ENCODE measurements around the gene DDX42. TPM values are rescaled to one million over a fixed set of nuclear protein-coding genes. Genes with fewer than 3 reads are reported as not detected.

Gene DDX42
- total and polyA plus RNA-seq, 2 of the 13 experiments (the other 11 are each of a cell fraction or from before 2014, with no cell fraction given) = 87.2 to 92.9 TPM

GRCh38 chr17:63830278-63830677 lies 56.3 kb downstream of the DDX42 start:
- BruUV-seq (replicated peaks) = no TSS peak
- Histone ChIP-seq H3K4me2 (ENCODE audit: low read depth, low read length) (no peak overlapping the region), H3K79me2 (ENCODE audit: insufficient read depth, low read length) (peaks cover 40% of the 10 kb centered on the region), H3K36me3 (replicated peaks in 1 of 2; ENCODE audit: control insufficient read depth in 1 of 2, insufficient read depth in 2 of 2, low read length in 2 of 2) (peaks cover 50 to 70% of the 10 kb centered on the region in 2 experiments), H4K20me1 (ENCODE audit: insufficient read depth, low read length) (0 out of 2 replicates have a peak, but pooled peaks cover 2% of the 10 kb centered on the region), H3K9me3 (ENCODE audit: low read length) (no peaks in the 10 kb centered on the region), H3K4me1 (ENCODE audit: insufficient read depth, low read length) (peaks cover 30% of the 10 kb centered on the region), H3K4me3 (replicated peaks in 1 of 3; ENCODE audit: insufficient read depth in 1 of 3, low read depth in 2 of 3, low read length in 3 of 3) (no peak overlapping the region), H3K27me3 (ENCODE audit: control insufficient read depth in 1 of 2, insufficient read depth in 2 of 2, low read length in 2 of 2) (no peaks in the 10 kb centered on the region; a peak in 1 of 5 replicates), H2AFZ (ENCODE audit: low read length) (no peak overlapping the region), H3K27ac (ENCODE audit: extremely low read length, insufficient read depth, low read length) (no peak overlapping the region), H3K9ac (ENCODE audit: insufficient read depth, low read depth, low read length) (no peak overlapping the region)
- POLR2A ChIA-PET = interaction anchor here (1.1 to 5.2 kb wide), 5 partner anchors 8 to 88 kb away, joined by 3 to 30 read pairs (median 6); partner anchors contain the start of genes CCDC47 and DDX42
- WGBS (ENCODE audit: low lambda C conversion rate) = 98% methylated on average over 5 of the region's 5 CpGs
- peak; percentile 14; the same call in 1 of the 2 replicates for TF ChIP-seq POLR2AphosphoS5 (IDR thresholded peaks at IDR 0.05; ENCODE audit: low read depth, low read length)
- no peak for TF ChIP-seq ZNF143 (CRISPR knock-in tag; IDR thresholded peaks at IDR 0.05)
- TF ChIP-seq ZNF276 (CRISPR knock-in tag; IDR thresholded peaks at IDR 0.05; ENCODE audit: low read depth) = no peak
- TF ChIP-seq ZNF317 (CRISPR knock-in tag; IDR thresholded peaks at IDR 0.05) = no peak
- no peak for TF ChIP-seq NONO (IDR thresholded peaks at IDR 0.05)
- TF ChIP-seq NONO (CRISPR knock-in tag; conservative IDR thresholded peaks at IDR 0.05) = 0 out of 2 replicates have a peak, but pooled peaks have one; percentile 37
- 0 out of 2 replicates have a peak, but pooled peaks have one; percentile 39 for TF ChIP-seq ZNF672 (CRISPR knock-in tag; IDR thresholded peaks at IDR 0.05)
- 0 out of 2 replicates have a peak, but pooled peaks have one; percentile 48 for TF ChIP-seq PAF1 (CRISPR knock-in tag; IDR thresholded peaks at IDR 0.05)
- TF ChIP-seq POLR2G (IDR thresholded peaks at IDR 0.05; ENCODE audit: low read depth, low read length) = peak; percentile 62; the same call in 1 of the 2 replicates
- 0 out of 2 replicates have a peak, but pooled peaks have one; percentile 12 for TF ChIP-seq KDM2A (CRISPR knock-in tag; IDR thresholded peaks at IDR 0.05; ENCODE audit: borderline replicate concordance, low read depth)
- 0 out of 2 replicates have a peak, but pooled peaks have one; percentile 50 for TF ChIP-seq ZC3H13 (CRISPR knock-in tag; IDR thresholded peaks at IDR 0.05)
- no peak for TF ChIP-seq MXI1 (IDR thresholded peaks at IDR 0.05; ENCODE audit: borderline replicate concordance, low read depth, low read length)
- peak; percentile 10 for TF ChIP-seq AGO2 (optimal IDR thresholded peaks at IDR 0.05; ENCODE audit: low read depth, low read length)
- TF ChIP-seq CAMTA2 (CRISPR knock-in tag; IDR thresholded peaks at IDR 0.05; ENCODE audit: borderline replicate concordance) = 0 out of 2 replicates have a peak, but pooled peaks have one; percentile 76
- no peak for TF ChIP-seq HNRNPH1 (optimal IDR thresholded peaks at IDR 0.05; ENCODE audit: low read depth, low read length)
- peak; percentile 29 for TF ChIP-seq RBM22 (optimal IDR thresholded peaks at IDR 0.05; ENCODE audit: low read length)
- in situ Hi-C loops (cut with HindIII; ENCODE audit: extremely low pct_ligation_motif_present, low pct_unique_long_range_greater_than_20kb) = no loop called here
- FAIRE-seq = no peak
- no peak for ATAC-seq
- CTCF ChIA-PET (ENCODE audit: low intra/inter-chr PET ratio, low total read pairs) = no interaction called here
- no peak for DNase-seq (ENCODE audit: low spot score)
- intact Hi-C loops (cut with micrococcal nuclease; ENCODE audit: unreplicated experiment) = no loop called here
